HG02759 (cell line): ENCODE results near the gene GALNT13.
A peak's percentile ranks its signal among the peaks of the same experiment; 100 is the strongest.

Source experiments
- ATAC-seq: cut with Tn5 transposase; IDR thresholded peaks from one replicate; pipeline ENCODE4 v1.9.1; 2021; ENCODE audit warnings: mild to moderate bottlenecking, moderate library complexity; ENCODE audit not compliant: unreplicated experiment

GALNT13 gene

DNA sequence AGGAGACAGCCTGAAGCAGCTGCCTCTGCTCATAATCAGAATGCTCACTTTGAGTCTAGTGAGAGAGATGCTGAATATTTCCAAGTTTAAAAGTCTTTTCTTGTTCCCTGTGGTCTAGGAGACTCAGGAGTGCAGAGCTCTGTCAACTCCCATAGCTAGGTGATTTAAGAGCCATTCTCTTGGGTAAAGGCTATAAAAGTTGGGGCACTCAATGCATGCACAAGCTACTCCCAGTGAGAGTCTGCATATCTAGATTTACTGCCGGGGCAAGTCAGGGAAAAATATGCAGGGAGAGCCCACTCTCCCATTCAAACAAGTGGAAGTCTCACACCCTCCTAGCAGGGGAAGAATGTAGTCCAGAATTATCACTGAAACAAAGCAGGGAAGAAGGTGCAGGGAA, 418.1 kb downstream of the GALNT13 start:
- no peak for ATAC-seq

DNA sequence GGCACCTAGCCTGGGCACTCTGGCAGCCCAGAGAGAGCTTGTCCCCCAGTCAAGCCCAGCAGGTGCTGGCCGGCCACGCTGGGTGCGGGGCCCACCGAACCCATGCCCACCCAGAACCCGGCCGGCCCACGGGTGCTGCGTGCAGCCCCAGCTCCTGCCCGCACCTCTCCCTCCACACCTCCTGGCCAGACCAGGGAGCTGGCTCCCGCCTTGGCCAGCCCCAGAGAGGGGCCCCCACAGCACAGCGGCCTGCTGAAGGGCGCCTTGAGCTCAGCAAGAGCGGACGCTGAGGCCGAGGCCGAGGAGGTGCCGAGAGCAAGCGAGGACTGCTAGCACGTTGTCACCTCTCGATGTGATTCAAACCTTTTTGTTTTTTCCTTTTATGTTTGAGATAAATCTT, 419.8 kb downstream of the GALNT13 start:
- ATAC-seq, result no peak

DNA sequence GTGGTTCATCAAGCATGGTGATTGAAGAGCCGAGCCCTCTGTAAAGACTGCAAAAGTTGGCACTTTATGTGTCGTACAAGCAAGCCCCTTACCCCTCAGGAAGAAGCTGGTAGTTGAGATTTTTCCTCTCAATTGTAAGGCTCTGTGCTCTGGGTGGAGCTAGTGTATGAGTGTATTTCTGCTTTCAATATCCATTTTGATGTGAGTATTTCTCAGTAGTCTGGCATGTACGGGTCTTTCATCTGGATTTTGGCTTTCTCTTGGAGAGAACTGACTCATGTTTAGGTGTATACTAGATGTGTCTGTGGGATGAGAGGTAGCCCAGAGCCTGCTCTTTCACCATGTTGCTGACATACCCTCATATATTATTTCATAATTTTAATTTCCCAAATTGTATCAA, 420.2 kb downstream of the GALNT13 start:
- ATAC-seq, result no peak

DNA sequence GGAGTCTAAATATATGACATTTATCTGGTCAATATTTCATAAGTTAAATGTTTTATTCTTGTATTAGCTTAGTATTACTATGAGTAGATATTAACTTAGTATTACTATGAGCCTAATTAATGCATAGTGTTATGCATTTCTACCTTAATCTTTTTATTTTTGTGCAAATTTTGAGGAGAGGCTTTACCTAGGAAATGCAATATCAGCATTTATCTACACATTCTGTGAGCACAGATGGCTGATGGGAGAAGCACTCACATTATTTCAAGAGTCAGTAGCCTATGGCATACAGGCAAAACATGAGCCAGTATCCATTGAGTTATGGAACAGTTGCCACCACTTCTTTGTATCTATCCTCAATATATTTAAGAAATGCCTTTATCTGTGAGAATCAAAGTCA, 422.1 kb downstream of the GALNT13 start:
- no peak for ATAC-seq

DNA sequence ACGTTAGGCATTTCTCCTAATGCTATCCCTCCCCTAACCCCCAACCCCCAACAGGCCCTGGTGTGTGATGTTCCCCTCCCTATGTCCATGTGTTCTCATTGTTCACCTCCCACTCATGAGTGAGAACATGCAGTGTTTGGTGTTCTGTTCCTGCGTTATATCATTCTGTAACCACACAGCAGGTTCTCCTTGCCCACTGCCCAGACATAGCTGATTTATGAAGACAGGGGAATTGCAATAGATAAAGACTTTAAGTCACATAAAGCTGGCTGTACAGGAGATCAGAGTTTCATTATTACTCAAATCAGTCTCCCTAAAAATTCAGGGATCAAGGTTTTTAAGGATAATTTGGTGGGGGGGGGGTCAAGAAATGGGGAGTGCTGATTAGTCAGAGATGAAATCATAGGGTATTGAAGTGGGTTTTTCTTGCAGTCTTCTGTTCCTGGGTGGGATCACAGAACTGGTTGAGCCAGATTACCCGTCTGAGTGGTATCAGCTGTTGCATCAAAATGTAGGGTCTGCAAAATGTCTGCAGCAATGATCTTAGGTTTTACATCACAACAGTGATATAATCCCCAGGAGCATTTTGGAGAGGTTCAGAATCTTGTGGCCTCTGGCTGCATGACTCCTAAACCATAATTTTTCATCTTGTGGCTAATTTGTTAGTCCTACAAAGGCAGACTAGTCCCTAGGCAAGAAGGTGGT, 434.7 kb downstream of the GALNT13 start:
- no peak for ATAC-seq

DNA sequence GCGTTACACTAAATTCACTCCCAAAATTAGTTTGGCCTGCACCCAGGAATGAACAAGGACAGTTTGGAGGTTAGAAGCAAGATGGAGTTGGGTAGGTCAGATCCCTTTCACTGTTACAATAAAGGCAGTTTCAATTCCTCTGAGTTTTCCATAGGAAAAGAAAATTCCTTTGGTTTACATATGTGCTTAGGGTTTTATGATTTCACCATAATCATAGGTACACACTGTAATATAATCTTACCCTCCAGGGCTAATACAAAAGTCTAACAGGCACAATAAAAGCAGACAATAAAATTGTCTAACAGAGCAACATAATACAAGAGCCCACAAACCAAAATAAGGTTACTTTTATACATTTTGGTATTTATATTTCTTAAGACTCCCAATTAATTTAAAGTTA, 435.3 kb downstream of the GALNT13 start:
- no peak for ATAC-seq

DNA sequence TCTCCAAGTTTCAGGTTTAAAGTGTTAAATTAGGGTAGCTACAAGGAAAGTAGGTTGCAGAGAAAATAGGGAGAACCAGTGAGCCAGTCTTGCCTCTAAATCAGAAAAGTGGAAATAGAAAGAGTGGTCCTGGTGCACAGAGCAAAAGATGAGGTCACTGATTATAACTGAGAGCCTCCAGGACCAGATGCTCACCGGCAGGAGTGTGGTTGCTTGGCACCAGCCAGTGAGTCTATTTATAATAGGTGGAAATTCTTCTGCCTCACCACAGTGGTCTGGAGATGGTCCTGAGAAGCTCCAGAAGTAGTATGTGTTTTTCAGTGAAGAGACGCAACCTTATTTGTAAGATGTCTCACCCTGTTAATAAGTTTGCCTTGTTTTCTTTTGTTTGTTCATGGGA, 452.9 kb downstream of the GALNT13 start:
- ATAC-seq, result no peak

DNA sequence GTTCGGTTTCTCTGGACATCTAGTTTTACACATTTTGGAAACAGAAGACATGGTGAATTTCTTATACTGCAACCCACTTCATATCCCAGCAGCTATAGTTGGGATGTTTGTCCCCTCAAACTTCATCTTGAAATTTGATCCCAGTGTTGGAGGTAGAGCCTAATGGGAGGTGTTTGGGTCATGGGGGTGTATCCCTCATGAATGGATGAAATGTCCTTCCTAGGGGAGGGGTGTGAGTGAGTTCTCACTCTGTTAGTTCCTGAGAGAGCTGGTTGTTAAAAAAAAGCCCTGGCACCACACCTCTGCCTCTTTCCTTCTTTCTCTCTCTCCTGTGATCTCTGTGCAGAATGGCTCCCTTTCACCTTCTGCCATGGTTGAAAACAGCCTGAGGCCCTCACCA, 457.8 kb downstream of the GALNT13 start:
- no peak for ATAC-seq

DNA sequence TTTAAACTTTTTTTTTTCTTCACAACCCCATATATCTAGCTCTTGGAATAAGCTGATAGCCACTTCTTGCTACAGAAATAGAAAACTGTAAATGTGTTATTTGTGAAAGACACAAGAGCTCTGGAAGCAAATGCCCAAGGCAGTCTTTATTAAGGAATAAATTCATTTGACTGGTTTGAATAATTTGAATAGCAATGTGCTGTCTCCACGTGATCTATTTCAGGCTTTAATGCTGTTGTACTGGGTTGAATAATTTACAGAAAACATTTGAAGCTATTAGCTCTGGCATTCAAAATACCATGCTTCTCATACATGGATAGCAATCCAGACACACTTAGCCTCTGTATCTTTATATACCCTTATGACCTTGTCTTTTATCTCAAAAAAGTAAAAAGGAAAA, 460.1 kb downstream of the GALNT13 start:
- ATAC-seq, result no peak

DNA sequence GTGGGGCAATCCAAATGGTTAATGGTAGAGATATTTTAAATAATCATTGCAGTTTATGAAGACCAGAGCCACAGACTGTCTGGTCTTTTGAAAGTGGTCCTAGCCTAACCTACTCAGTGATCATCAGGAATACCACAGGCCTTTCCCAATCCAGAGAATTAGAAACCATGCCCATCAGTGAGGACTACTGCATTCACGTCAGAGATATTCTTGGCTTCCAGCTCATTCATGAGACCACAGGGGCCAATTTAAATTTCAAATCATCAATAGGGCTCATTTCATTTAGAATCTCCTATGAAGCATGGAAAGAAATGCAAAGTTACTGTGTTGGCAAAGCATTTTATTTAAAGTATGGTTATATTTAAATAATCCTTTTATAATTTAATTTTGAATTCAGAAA, 464.5 kb downstream of the GALNT13 start:
- no peak for ATAC-seq

DNA sequence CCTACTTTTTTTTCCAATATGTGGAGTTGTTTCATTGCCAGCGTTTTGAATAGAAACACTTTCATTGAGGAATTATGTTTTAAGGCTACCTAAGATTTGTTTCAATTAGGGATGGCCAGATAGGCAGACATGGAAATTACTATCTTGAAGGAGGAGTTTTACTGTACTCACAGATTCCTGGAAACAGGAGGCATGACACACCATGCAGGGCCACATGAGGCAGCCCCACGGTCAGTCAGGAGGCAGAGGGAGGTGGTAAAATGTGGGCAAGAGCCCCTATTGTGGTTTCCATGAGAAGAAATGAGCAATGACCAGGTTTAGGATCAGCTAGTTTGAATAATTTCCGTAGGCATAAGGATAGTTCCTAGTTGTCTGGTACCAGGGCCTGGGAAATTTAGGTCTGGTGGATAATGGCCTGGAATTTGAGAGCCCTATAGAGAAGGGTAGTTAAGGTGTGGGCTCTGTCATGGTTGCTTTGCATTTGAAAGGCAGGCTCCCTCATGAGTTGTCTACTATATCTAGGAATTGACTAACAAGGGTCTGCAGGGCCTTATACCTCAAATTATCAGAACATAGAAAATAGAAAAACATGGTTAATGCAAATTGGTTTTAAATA, 466.7 kb downstream of the GALNT13 start:
- ATAC-seq, result no peak

DNA sequence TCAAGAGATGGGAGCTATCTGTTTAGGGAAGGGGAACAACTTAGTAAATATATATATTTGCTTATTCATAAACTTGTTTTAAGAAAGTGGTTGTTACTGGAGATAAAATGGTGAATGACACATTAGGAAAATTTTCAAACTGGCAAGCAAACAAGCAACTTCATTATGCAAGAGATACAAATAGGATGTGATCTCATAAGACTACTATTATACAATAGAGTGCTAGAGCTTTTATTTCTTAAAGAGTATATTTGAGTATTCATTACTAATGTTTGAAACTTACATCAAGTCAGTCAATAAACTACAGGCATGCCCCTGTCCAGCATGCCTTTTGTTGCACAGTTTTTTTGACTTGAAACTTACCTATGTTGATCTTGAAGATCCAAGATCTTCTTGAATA, 471.6 kb downstream of the GALNT13 start:
- no peak for ATAC-seq

DNA sequence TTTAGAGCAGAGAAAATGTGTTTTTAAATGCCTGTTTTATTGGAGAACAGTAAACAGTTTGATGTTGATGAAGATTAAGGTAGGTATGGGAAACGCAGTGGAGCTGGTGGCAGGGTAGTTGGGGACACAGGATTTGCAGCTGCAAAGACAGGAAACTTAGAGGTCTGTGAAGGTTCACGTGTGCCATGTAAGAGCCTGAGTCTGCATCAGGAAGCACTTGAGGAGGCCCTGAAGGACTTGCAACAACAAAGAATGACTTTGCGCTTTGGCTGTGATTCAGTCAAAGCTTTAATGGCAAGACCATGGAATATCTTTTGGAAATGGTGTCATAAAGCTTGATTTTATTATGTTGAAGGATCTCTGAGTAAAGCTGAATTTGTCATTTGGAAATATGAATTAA, 479.2 kb downstream of the GALNT13 start:
- no peak for ATAC-seq

DNA sequence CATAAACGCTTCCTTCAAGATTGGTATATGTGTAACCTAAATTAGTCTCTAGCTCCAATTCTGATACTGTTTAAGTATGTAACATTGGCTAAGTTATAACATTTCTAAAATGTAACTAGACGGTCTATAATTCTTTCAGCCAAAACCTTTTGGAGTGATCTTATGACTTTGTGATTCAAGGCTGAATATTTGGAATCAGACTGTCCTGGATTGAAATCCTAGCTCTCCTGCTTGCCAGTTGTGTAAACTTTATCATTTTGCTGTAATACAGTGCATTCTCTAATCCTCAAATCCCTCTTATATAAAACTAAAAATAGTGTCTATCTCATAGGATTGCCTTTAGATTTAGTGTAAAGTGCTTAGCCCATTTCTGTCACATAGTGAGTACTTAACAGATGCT, 489.6 kb downstream of the GALNT13 start:
- no peak for ATAC-seq

DNA sequence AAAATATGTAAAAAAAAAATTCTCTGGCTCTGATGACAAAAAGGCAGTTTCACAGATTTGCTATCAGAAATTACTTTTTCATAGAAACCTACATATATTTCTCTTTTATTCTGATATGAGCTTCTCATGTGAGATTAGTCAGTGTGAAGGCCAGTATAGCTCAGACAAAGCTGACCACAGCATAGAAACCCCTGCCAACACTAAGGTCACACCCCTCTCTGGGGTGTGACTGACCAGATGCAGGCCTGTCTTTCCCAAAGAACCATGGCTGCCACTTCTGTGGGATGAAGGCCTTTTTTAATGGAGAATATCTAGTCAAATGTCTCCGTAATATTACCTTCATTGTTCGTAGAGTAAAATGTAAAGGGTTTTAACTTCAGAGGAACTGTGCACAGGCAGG, 496.4 kb downstream of the GALNT13 start:
- ATAC-seq, result no peak

DNA sequence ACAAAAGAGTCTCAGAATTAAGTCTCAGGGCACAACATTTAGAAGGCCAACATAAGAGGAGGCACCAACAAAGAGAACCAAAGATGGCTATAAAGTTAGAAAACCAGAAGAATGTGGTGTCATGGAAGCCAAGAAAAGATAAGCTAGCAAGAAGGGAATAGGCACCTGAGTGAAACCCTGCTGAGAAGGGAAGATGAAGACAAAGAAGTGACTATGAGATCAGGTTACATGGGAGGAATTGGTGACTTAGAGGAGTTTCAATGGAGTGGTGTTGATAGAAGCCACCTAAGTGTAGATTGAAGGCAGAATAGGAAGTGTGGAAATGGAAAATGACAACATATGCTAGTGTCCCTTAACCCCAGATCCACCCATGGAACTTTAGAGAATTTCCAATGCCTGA, 499.2 kb downstream of the GALNT13 start:
- no peak for ATAC-seq

DNA sequence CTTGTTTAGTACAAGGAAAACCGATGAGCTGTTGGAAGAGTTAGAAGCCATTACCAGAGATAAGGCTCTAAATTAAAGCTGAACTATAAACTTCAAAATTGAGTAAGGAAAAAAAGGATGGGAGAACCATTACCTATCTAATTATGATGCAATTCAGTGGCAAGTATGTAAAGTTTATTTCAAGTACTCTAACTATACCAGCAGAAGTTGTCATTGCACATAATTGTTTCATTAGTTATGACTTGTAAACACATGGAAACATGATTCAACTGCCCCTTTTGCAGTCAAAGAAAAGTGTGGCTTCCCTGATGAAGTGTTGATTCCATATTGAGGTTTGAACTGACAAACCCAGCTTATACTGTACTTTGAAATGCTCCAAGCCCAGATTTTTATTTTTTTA, 502.7 kb downstream of the GALNT13 start:
- no peak for ATAC-seq

DNA sequence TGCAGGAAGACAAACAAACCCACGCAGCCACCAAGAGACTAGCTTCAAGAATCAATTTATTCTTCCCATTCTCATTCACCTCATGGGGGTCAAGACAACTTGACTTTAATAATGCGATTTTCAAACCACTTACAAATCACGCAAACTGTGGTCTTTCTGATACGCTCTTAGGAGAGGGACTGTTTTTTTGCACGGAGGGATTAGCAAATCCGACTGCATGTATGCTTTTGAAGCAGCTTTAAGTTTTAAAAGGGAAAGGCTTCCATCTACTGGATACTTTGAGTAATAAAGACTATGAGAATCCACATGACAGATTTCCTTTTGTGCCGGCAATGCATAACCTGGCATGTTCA, 503.8 kb downstream of the GALNT13 start:
- no peak for ATAC-seq

DNA sequence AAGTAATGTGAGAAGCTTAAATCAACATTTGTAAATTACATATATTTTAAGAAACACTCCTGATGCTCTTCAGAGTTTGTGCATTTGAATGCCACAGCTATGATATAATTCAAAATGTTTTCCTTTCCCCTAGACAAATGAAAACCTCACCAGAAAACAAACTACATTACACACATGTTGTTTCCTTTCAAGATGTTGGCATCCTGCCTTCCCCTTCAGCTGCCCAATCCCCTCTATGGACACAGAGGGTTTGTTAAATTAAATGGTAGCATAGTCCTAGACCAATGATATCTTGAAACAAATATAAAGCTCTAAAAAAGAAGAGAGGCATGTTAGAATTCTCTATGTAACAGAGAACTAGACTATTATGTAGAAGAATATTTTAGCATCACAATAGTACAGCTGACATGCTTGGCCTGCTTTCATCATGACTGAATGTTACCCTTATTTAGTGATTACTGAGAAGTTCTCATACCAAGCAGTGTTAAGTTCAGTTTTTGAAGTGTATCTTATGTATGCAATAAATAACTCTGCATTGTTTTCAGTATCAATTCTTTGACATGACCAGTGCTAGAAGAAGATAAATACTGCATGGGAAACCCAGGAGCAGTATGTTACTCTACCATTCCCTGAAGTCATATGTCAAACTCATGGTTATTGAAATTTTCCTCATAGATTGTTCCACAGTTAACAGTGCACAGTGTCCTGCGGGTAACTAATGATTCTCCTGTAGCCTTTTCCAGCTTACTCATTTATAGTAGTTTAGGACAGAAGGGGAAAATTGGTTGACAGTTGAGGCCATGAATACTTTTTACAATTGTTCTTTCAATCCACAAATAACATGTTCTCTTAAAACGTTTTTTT, 510.4 kb downstream of the GALNT13 start:
- ATAC-seq, result no peak

DNA sequence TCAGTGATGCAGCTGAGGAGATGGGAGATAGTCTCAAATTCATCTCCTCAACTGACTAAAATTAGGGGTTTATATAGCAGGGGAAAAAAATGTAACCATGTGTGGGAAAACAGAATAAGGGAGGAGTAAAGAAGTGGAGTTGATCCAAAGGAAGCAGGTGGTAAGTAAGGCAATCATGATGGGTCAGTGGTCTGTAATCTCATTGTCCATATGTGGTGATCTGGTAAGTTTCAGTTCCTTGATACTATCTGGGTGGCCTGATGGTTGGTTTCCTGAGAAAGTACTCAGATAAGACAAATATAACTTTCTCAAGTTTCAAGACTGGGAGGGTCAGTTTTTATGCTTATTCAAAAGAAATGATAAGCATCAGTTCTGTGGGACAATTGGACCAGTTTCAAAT, 514.5 kb downstream of the GALNT13 start:
- no peak for ATAC-seq

DNA sequence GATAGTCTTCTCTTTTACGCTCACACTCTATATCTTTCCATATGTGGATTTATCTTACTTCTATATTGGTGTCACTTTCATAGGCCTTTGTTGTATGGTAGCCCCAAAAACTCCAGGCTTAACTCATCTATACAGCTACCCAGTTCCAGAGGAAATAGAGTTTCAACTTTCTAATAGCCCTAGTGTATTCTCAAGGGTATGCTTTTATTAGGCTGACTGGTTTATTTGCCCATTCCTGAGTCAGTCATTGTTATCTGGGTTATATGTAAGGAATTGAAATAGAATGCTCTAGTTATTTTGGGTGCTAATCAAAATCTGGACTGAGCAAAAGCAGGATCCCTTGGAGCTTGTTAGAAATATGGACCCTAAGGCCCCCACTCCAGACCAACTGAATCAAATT, 519.3 kb downstream of the GALNT13 start:
- ATAC-seq, result no peak

DNA sequence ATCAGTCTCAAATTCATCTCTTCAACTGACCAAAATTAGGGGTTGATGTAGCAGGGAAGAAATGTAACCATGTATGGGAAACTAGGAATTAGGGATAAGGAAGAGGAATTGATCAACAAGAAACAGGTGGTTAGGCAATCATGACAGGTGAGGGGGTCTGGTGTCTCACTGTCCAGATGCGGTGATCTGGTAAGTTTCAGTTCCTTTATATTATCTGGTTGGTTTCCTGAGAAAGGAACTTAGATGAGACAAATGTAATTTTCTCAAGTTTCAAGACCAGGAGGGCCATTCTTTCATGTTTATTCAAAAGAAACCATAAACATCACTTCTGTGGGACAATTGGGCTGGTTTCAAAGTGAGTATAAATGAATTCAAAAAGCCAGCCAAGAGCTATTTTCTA, 520.5 kb downstream of the GALNT13 start:
- peak; percentile 88 for ATAC-seq
